ENCODE results near the gene UMAD1.

Gene UMAD1

DNA sequence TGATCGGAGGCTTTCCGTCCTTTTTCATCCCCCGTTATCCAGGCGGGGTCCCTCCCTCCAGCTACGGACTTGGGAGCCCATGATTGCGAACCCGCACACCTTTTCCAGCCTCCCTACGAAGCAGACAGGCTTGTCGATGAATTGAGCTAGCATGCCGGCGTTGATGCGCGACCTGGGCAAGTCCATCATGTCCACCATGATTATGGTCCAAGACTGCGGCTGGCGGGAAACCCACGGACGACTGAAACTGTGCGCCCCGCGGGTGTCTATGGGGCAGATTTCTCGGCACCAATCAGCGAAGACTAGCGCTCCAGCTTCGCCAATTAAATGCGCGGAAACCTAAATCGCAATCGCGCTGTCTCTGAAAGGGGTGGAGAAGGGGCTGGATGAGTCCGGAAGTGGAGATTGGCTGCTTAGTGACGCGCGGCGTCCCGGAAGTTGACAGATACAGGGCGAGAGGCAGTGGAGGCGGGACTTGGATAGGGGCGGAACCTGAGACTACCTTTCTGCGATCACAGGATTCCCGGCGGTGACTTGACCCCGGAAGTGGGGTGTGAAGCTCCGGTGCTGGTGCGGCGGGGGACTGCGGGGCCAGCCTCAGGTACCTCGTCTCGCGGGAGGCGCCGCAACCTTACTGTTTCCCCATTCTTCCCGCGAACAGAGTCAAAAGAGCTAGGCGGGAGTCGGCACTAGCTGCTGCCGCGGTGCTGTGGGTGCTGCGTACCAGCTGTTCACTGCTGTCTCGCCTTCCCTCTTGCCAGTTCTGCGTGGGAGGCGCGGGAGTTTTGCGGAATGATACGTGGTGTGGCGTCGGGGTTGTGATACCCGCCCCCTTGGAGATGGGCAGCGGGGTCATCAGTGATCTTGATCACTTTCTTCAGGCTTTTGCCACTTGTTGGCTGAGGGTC is at the start of gene UMAD1:
Gene UMAD1, plus strand, starts transcription at position 532 of the 908 bp plus-strand sequence. CDS start 32,620 bp downstream, outside the sequence.
- Mint-ChIP-seq H3K4me3 (peak within 1 kb of the TSS; percentile 94), H3K36me3 (ENCODE audit: low read depth) (peaks cover 43% of the 10 kb centered on the region), H3K4me1 (ENCODE audit: low read depth) (peaks cover 21% of the 10 kb centered on the region)

GRCh38 chr7:7595451-7595850 is 45.1 kb upstream of the UMAD1 start:
- Mint-ChIP-seq H3K4me3 (no peak overlapping the region), H3K27ac (no peak overlapping the region), H3K9me3 (peaks cover 15% of the 10 kb centered on the region), H3K4me1 (ENCODE audit: low read depth) (no peaks in the 10 kb centered on the region), H3K36me3 (ENCODE audit: low read depth) (peaks cover 64% of the 10 kb centered on the region), H3K27me3 (no peaks in the 10 kb centered on the region)
- intact Hi-C loops (cut with micrococcal nuclease), result loop anchor here (1.0 to 10.0 kb wide), 5 partner anchors 167 to 699 kb away; no protein-coding TSS in a partner anchor

More for the DNA sequence above, at the start of gene UMAD1:
- Mint-ChIP-seq H3K9me3 (peaks cover 7% of the 10 kb centered on the region), H3K27me3 (no peaks in the 10 kb centered on the region), H3K27ac (peak within 1 kb of the TSS; percentile 95)
- intact Hi-C loops (cut with micrococcal nuclease), result loop anchor here (2.0 kb wide), 2 partner anchors 72 to 328 kb away; partner anchors contain the start of gene GLCCI1

GRCh38 chr7:7596176-7596575 is 44.4 kb upstream of the UMAD1 start:
- H3K27me3 Mint-ChIP-seq, result no peaks in the 10 kb centered on the region
- no peak overlapping the region for H3K4me3 Mint-ChIP-seq
- H3K9me3 Mint-ChIP-seq, result peaks cover 22% of the 10 kb centered on the region
- H3K4me1 Mint-ChIP-seq (ENCODE audit: low read depth), result no peaks in the 10 kb centered on the region
- intact Hi-C loops (cut with micrococcal nuclease), result loop anchor here (5.0 to 10.0 kb wide), 4 partner anchors 166 to 699 kb away; no protein-coding TSS in a partner anchor
- no peak overlapping the region for H3K27ac Mint-ChIP-seq
- H3K36me3 Mint-ChIP-seq (ENCODE audit: low read depth), result peaks cover 64% of the 10 kb centered on the region

- Mint-ChIP-seq H3K4me1 (ENCODE audit: low read depth) (no peaks in the 10 kb centered on the region), H3K4me3 (no peak overlapping the region), H3K36me3 (ENCODE audit: low read depth) (peaks cover 34% of the 10 kb centered on the region), H3K27me3 (no peaks in the 10 kb centered on the region), H3K9me3 (no peaks in the 10 kb centered on the region), H3K27ac (no peak overlapping the region)
- intact Hi-C loops (cut with micrococcal nuclease), result no loop called here
Observed at GRCh38 chr7:7607010-7607409, 33.5 kb upstream of the UMAD1 start.

DNA sequence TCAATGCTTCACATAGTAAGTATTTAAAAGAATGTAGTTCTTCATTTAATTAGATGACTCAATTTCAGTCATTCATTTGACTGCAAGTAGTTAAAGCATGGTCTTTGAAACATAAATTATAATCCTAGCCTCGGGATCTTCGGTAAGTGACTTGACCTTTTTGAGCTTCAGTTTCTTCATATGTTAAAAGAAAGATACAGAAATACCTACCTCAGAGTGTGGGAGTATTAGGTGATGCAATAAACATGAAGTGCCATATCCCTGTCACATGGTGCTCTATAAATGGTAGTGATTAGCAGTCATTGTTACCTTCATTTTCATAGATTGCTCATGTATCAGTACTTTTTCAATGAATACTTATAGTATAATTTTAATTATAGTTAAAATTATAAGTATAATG is 31.2 kb upstream of the UMAD1 start:
- H3K36me3 Mint-ChIP-seq (ENCODE audit: low read depth), result peaks cover 34% of the 10 kb centered on the region
- no peak overlapping the region for H3K27ac Mint-ChIP-seq
- no peaks in the 10 kb centered on the region for H3K27me3 Mint-ChIP-seq
- intact Hi-C loops (cut with micrococcal nuclease), result no loop called here
- no peaks in the 10 kb centered on the region for H3K9me3 Mint-ChIP-seq
- H3K4me1 Mint-ChIP-seq (ENCODE audit: low read depth), result no peaks in the 10 kb centered on the region
- no peak overlapping the region for H3K4me3 Mint-ChIP-seq

GRCh38 chr7:7612519-7612918 is 28.0 kb upstream of the UMAD1 start:
- intact Hi-C loops (cut with micrococcal nuclease), result no loop called here
- no peaks in the 10 kb centered on the region for H3K27me3 Mint-ChIP-seq
- no peak overlapping the region for H3K4me3 Mint-ChIP-seq
- H3K4me1 Mint-ChIP-seq (ENCODE audit: low read depth), result peaks cover 7% of the 10 kb centered on the region
- H3K9me3 Mint-ChIP-seq, result no peaks in the 10 kb centered on the region
- no peak overlapping the region for H3K27ac Mint-ChIP-seq
- H3K36me3 Mint-ChIP-seq (ENCODE audit: low read depth), result peaks cover 6% of the 10 kb centered on the region

GRCh38 chr7:7613210-7613609 is 27.3 kb upstream of the UMAD1 start:
- no peaks in the 10 kb centered on the region for H3K36me3 Mint-ChIP-seq (ENCODE audit: low read depth)
- no peak overlapping the region for H3K27ac Mint-ChIP-seq
- peaks cover 7% of the 10 kb centered on the region for H3K4me1 Mint-ChIP-seq (ENCODE audit: low read depth)
- no peak overlapping the region for H3K4me3 Mint-ChIP-seq
- intact Hi-C loops (cut with micrococcal nuclease), result no loop called here
- H3K27me3 Mint-ChIP-seq, result no peaks in the 10 kb centered on the region
- H3K9me3 Mint-ChIP-seq, result no peaks in the 10 kb centered on the region

- Mint-ChIP-seq H3K27me3 (no peaks in the 10 kb centered on the region), H3K27ac (no peak overlapping the region)
Observed at GRCh38 chr7:7614018-7614741, 26.4 kb upstream of the UMAD1 start.

DNA sequence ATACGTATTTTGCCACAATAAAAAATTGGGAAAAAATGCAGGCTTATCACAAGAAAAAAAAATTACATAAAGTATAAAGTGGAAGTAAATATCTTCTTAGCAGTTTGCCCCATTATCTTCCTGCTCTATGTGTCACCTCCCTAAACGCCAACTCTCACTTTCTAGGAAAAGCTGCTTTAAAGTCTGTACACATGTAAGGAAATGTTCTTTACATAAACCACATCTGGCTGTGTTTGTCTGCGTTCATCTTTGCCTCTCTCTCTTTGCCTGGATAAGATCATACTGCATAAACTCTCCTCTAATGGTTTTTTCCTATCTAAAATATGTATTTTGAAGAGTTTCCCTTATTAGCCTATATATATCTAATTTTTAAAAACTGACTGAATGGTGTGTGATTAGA is 23.0 kb upstream of the UMAD1 start:
- peaks cover 7% of the 10 kb centered on the region for H3K4me1 Mint-ChIP-seq (ENCODE audit: low read depth)
- no peaks in the 10 kb centered on the region for H3K27me3 Mint-ChIP-seq
- intact Hi-C loops (cut with micrococcal nuclease), result no loop called here
- no peaks in the 10 kb centered on the region for H3K36me3 Mint-ChIP-seq (ENCODE audit: low read depth)
- H3K27ac Mint-ChIP-seq, result no peak overlapping the region
- no peaks in the 10 kb centered on the region for H3K9me3 Mint-ChIP-seq
- H3K4me3 Mint-ChIP-seq, result no peak overlapping the region

More at GRCh38 chr7:7614018-7614741, 26.4 kb upstream of the UMAD1 start:
- Mint-ChIP-seq H3K4me1 (ENCODE audit: low read depth) (peaks cover 7% of the 10 kb centered on the region), H3K4me3 (no peak overlapping the region), H3K9me3 (no peaks in the 10 kb centered on the region), H3K36me3 (ENCODE audit: low read depth) (no peaks in the 10 kb centered on the region)
- intact Hi-C loops (cut with micrococcal nuclease), result no loop called here

DNA sequence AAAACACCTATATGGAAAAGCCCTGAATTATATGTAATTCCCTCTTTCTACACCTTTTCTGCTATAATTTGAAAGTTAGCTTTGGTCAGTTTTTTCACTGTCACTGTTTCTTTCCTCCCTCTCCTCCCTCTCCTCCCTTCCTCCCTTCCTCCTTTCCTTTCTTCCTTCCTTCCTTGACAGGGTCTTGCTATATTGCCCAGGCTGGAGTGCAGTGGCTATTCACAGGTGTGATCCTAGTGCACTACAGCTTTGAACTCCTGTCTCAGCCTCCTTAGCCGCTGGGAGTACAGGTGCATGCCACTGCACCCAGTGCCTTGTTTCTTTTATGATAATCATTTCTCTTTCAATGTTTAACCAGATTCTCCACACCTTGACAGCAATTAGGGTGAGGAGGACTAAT is 22.1 kb upstream of the UMAD1 start:
- Mint-ChIP-seq H3K4me3 (no peak overlapping the region), H3K27ac (no peak overlapping the region), H3K4me1 (ENCODE audit: low read depth) (peaks cover 7% of the 10 kb centered on the region), H3K9me3 (no peaks in the 10 kb centered on the region), H3K27me3 (no peaks in the 10 kb centered on the region), H3K36me3 (ENCODE audit: low read depth) (no peaks in the 10 kb centered on the region)
- intact Hi-C loops (cut with micrococcal nuclease), result no loop called here

DNA sequence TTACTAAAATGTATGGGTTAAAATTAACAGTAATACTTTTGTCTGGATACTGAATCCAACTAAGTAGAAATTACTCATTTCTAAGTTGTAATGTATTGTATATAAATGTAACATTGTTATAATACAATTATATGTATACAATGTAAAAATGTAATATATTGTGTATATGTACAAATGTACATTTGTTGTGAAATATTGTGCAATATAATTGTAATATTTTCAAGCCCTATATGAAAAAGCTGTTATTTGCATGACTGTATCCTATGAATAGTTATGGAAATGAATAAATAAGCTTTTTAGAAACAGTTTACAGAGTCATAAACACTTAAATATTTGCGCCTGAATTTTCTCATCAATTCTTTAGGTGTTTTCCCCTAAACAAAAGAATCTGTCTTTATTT is 20.3 kb upstream of the UMAD1 start:
- Mint-ChIP-seq H3K4me3 (no peak overlapping the region), H3K27ac (no peak overlapping the region), H3K36me3 (ENCODE audit: low read depth) (no peaks in the 10 kb centered on the region), H3K9me3 (no peaks in the 10 kb centered on the region), H3K27me3 (no peaks in the 10 kb centered on the region), H3K4me1 (ENCODE audit: low read depth) (peaks cover 7% of the 10 kb centered on the region)
- intact Hi-C loops (cut with micrococcal nuclease), result no loop called here

DNA sequence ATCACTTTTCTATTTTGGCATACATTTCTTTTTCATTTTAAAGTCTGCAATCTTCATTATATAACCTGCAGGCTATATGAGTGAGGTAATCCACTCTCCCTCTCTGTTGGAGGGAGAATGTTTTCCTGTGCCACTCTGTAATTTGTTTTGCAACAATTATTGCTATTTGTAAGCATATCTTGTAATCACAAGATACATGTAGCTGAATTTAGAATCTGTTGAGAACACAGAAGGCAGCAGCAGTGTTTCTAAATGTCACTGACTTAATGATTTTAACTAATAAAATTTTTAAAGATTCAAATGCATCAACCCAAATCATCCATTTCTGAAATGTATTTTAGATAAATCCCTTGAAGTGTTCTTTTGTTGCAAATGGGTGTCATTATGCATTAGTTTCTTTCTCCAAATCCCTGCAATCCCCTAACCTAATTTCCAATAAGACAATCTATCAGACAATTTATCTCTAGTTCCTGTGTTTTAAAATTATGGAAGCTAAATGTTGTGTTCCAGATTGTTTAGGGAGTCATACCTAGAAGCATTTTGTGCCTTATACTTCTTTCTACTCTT is 19.8 kb upstream of the UMAD1 start:
- Mint-ChIP-seq H3K27ac (no peak overlapping the region), H3K36me3 (ENCODE audit: low read depth) (no peaks in the 10 kb centered on the region), H3K4me1 (ENCODE audit: low read depth) (peaks cover 7% of the 10 kb centered on the region), H3K4me3 (no peak overlapping the region), H3K9me3 (peaks cover 2% of the 10 kb centered on the region), H3K27me3 (no peaks in the 10 kb centered on the region)
- intact Hi-C loops (cut with micrococcal nuclease), result no loop called here

GRCh38 chr7:7628476-7628875 is 12.1 kb upstream of the UMAD1 start:
- intact Hi-C loops (cut with micrococcal nuclease), result no loop called here
- no peaks in the 10 kb centered on the region for H3K4me1 Mint-ChIP-seq (ENCODE audit: low read depth)
- H3K27me3 Mint-ChIP-seq, result no peaks in the 10 kb centered on the region
- H3K9me3 Mint-ChIP-seq, result peaks cover 26% of the 10 kb centered on the region
- H3K27ac Mint-ChIP-seq, result no peak overlapping the region
- H3K4me3 Mint-ChIP-seq, result no peak overlapping the region
- no peaks in the 10 kb centered on the region for H3K36me3 Mint-ChIP-seq (ENCODE audit: low read depth)

Data from dendritic cell treated with granulocyte-macrophage colony-stimulating factor and Interleukin-4, amounts not matched to agents 40 ng/mL and 50 ng/mL, for 4 days (primary cell).